Measurements from ENCODE around the gene SEC23A. TPM values are rescaled to one million over a fixed set of nuclear protein-coding genes. Genes with fewer than 3 reads are reported as not detected.
"Not testable (repeated sequence)": the region's sequence is repeated elsewhere in the genome, so short reads cannot be mapped to it uniquely, and the experiment has no call there.

SEC23A gene
- total RNA-seq, 1 donor from 2014 or later, result 65.8 TPM

DNA sequence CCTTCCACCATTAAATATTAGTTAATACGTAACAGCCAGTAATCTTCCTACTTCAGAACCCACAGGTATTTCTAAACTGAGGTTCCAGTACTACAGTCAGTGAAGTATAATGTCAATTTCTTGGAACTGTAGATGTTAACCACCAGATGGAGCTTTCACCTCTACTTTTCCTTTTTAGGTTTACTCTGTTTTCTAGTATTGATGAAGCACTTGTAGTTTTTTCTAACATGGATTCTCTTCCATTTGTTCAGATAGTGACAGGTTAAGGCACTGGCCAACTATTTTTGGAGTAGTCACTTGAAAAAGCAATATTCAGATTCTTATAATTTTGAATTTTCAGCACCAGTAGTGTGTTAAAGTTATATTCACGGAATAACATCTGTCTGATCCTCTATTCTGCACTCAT, 4.6 kb upstream of the SEC23A start:
- no peaks in the 10 kb centered on the region for H3K27me3 Mint-ChIP-seq
- peaks cover 17% of the 10 kb centered on the region for H3K4me1 Mint-ChIP-seq
- H3K9me3 Mint-ChIP-seq, result no peaks in the 10 kb centered on the region
- DNase-seq, result no peak
- H3K27ac Mint-ChIP-seq, result no peak overlapping the region
- no peak overlapping the region for H3K4me3 Mint-ChIP-seq
- H3K36me3 Mint-ChIP-seq (ENCODE audit: low read depth), result peaks cover 1% of the 10 kb centered on the region
- intact Hi-C loops (cut with micrococcal nuclease), result loop anchor here (1.0 to 2.0 kb wide), 2 partner anchors 121 to 261 kb away; no protein-coding TSS in a partner anchor

- peaks cover 31% of the 10 kb centered on the region for H3K4me1 Mint-ChIP-seq
- H3K36me3 Mint-ChIP-seq (ENCODE audit: low read depth), result peaks cover 12% of the 10 kb centered on the region
Measured at GRCh38 chr14:39104078-39104801, 1.2 kb upstream of the SEC23A start.

GRCh38 chr14:39102265-39102968, 618 bp downstream of the SEC23A start:
- H3K4me1 Mint-ChIP-seq, result peaks cover 34% of the 10 kb centered on the region
- peak; percentile 69 for DNase-seq
- intact Hi-C loops (cut with micrococcal nuclease), result loop anchor here (2.0 kb wide), 2 partner anchors 164 to 330 kb away; partner anchors contain the start of gene FBXO33

More at GRCh38 chr14:39104078-39104801, 1.2 kb upstream of the SEC23A start:
- intact Hi-C loops (cut with micrococcal nuclease); H3K27me3 Mint-ChIP-seq; H3K9me3 Mint-ChIP-seq: not testable (repeated sequence)
- peak; percentile 51 for DNase-seq
- Mint-ChIP-seq H3K27ac (peak overlapping the region; percentile 99), H3K4me3 (peak overlapping the region; percentile 98)

DNA sequence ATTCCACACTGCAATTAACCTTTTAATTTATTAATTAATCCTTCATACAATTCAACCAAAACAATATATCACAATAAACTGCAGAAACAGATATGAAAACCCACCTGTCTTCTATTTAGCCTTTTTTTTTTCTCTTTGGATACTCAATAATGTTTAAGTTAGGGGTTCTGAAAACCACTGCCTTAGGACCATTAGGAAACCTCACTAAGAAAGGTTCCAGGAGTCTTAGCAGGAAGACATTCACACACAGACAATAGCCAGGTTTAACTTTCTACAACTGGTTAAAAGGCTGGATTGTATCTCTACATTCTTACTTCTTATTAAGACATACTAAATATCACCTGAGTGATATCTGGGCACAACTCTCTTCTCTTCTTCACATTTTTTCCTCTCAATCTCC, 3.3 kb downstream of the SEC23A start:
- H3K36me3 Mint-ChIP-seq (ENCODE audit: low read depth), result peaks cover 24% of the 10 kb centered on the region
- H3K9me3 Mint-ChIP-seq, result no peaks in the 10 kb centered on the region
- H3K27me3 Mint-ChIP-seq, result no peaks in the 10 kb centered on the region
- H3K4me1 Mint-ChIP-seq, result peaks cover 39% of the 10 kb centered on the region
- peak overlapping the region; percentile 27 for H3K27ac Mint-ChIP-seq
- H3K4me3 Mint-ChIP-seq, result peak overlapping the region; percentile 0
- intact Hi-C loops (cut with micrococcal nuclease), result no loop called here
- peak; percentile 17 for DNase-seq

More at GRCh38 chr14:39102265-39102968, 618 bp downstream of the SEC23A start:
- H3K36me3 Mint-ChIP-seq (ENCODE audit: low read depth), result peaks cover 14% of the 10 kb centered on the region
- no peaks in the 10 kb centered on the region for H3K9me3 Mint-ChIP-seq
- H3K4me3 Mint-ChIP-seq, result peak overlapping the region; percentile 98
- H3K27ac Mint-ChIP-seq, result peak overlapping the region; percentile 83
- no peaks in the 10 kb centered on the region for H3K27me3 Mint-ChIP-seq

GRCh38 chr14:39099215-39099614, 3.8 kb downstream of the SEC23A start:
- peaks cover 40% of the 10 kb centered on the region for H3K4me1 Mint-ChIP-seq
- H3K4me3 Mint-ChIP-seq; H3K27ac Mint-ChIP-seq; H3K27me3 Mint-ChIP-seq; H3K9me3 Mint-ChIP-seq; intact Hi-C loops (cut with micrococcal nuclease): not testable (repeated sequence)
- peaks cover 29% of the 10 kb centered on the region for H3K36me3 Mint-ChIP-seq (ENCODE audit: low read depth)
- DNase-seq, result peak; percentile 31

DNA sequence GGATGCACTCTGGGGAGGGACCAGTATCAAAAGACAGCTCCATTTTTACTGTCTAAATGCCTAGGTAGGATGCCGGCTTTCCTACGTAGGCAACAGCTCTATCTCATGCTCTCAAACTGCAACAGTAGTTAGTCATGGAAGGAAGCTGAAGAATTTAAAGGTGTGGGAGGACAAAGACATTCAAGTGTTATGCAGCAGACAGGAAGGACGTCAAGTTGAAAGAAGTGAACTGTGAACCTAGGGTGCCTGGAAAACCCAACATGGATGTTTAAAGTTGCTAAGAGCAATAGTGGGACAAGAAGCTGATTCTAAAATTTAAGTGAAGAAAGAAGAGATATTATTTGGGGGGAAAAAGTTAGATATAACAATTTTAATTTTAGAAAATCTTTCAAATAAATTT, 5.9 kb downstream of the SEC23A start:
- Mint-ChIP-seq H3K27ac (peak overlapping the region; percentile 70), H3K4me1 (peaks cover 33% of the 10 kb centered on the region), H3K9me3 (no peaks in the 10 kb centered on the region), H3K27me3 (no peaks in the 10 kb centered on the region), H3K36me3 (ENCODE audit: low read depth) (peaks cover 35% of the 10 kb centered on the region), H3K4me3 (peak overlapping the region; percentile 45)
- intact Hi-C loops (cut with micrococcal nuclease), result loop anchor here (2.0 kb wide), 1 partner anchor 18 kb away; the partner anchor contains the start of gene GEMIN2
- DNase-seq, result peak; percentile 68

DNA sequence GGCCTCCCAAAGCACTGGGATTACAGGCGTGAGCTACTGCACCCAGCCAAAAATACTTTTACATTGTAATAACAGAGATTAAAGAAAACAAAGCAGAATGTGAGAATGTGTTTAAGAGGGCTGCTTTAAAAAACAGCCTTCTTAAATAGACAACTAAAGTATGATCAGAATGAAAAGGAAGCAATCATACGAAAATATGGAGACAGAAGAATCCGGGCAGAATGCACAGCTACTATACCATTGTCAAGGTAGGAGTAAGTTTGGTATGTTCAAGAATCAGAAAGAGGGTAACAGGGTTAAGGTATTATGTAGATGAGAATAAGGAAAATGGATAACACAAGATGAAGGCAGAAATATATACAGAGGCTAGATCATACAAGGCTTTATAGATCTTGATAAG, 8.5 kb downstream of the SEC23A start:
- Mint-ChIP-seq H3K4me3 (no peak overlapping the region), H3K4me1 (peaks cover 36% of the 10 kb centered on the region)

DNA sequence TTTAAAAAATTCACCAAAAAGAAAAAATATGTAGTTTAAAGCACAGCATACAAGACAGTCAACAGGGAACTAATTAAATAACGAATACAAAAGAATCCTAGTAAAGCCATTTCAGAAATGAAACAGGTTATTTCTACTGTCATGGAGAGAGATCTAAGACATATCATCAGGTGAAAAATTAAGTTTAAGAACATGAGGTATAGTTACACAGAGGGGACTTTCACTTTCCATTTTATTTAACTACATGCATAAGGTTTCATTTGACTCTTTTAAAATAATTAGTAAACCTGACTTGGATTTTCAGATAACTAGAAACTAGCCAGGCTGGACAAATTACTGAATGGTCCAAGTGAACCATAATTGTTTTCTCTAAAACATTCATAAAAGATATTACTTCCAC, 11.3 kb downstream of the SEC23A start:
- intact Hi-C loops (cut with micrococcal nuclease), result no loop called here
- Mint-ChIP-seq H3K4me1 (peaks cover 27% of the 10 kb centered on the region), H3K27me3 (no peaks in the 10 kb centered on the region), H3K27ac (peak overlapping the region; percentile 45), H3K9me3 (no peaks in the 10 kb centered on the region), H3K36me3 (ENCODE audit: low read depth) (peaks cover 52% of the 10 kb centered on the region), H3K4me3 (peak overlapping the region; percentile 34)
- peak; percentile 18 for DNase-seq

More for the DNA sequence above, 8.5 kb downstream of the SEC23A start:
- peak overlapping the region; percentile 63 for H3K27ac Mint-ChIP-seq
- intact Hi-C loops (cut with micrococcal nuclease), result no loop called here
- DNase-seq, result peak; percentile 20
- no peaks in the 10 kb centered on the region for H3K27me3 Mint-ChIP-seq
- H3K9me3 Mint-ChIP-seq, result no peaks in the 10 kb centered on the region
- H3K36me3 Mint-ChIP-seq (ENCODE audit: low read depth), result peaks cover 48% of the 10 kb centered on the region

GRCh38 chr14:39090548-39091111, 12.4 kb downstream of the SEC23A start:
- intact Hi-C loops (cut with micrococcal nuclease), result no loop called here
- Mint-ChIP-seq H3K9me3 (no peaks in the 10 kb centered on the region), H3K27me3 (no peaks in the 10 kb centered on the region), H3K4me1 (peaks cover 27% of the 10 kb centered on the region), H3K4me3 (no peak overlapping the region), H3K36me3 (ENCODE audit: low read depth) (peaks cover 59% of the 10 kb centered on the region), H3K27ac (no peak overlapping the region)
- peak; percentile 50 for DNase-seq

DNA sequence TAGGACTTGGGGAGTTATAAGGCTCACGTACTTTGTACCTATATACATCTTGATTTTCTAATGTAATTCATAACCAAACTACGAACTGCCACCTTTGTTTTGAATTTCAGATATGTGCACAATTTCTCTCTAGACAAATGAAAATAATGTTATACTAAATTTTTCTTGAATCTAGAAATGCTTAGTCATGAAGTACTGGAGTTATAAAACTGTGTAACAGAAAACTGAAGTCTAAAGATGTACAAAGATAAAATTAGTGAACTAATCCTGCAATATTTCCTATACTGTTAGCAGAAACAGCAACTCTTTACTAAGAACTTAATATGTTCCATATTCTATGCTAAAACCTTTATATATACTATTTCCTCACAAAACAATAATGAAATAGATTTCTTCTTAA, 15.5 kb downstream of the SEC23A start:
- H3K27ac Mint-ChIP-seq, result no peak overlapping the region
- no peaks in the 10 kb centered on the region for H3K9me3 Mint-ChIP-seq
- intact Hi-C loops (cut with micrococcal nuclease), result no loop called here
- no peak overlapping the region for H3K4me3 Mint-ChIP-seq
- H3K4me1 Mint-ChIP-seq, result peaks cover 18% of the 10 kb centered on the region
- no peak for DNase-seq
- H3K36me3 Mint-ChIP-seq (ENCODE audit: low read depth), result peaks cover 61% of the 10 kb centered on the region
- H3K27me3 Mint-ChIP-seq, result no peaks in the 10 kb centered on the region

DNA sequence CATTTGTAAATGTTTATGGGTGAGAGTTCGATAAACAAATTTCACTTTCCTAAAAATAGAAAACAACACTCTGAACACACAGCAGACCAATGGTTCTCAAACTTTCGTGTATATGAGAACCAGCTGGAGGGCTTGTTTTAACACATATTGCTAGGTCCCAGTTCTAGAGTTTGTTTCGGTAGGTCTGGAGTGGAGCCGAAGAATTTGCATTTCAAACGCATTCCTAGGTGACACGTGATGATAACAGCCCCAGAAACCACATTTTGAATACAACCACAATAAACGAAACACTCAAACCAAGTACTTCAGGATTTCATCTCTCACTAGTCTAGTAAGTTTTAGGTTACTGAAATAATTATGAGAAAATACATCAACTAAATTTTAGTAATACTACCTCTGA, 17.1 kb downstream of the SEC23A start:
- H3K36me3 Mint-ChIP-seq (ENCODE audit: low read depth), result peaks cover 59% of the 10 kb centered on the region

GRCh38 chr14:39083127-39083526, 19.9 kb downstream of the SEC23A start:
- Mint-ChIP-seq H3K27ac (no peak overlapping the region), H3K27me3 (no peaks in the 10 kb centered on the region), H3K9me3 (no peaks in the 10 kb centered on the region), H3K4me1 (peaks cover 2% of the 10 kb centered on the region), H3K36me3 (ENCODE audit: low read depth) (peaks cover 54% of the 10 kb centered on the region), H3K4me3 (no peak overlapping the region)
- DNase-seq, result no peak
- intact Hi-C loops (cut with micrococcal nuclease), result no loop called here

More for the DNA sequence above, 17.1 kb downstream of the SEC23A start:
- intact Hi-C loops (cut with micrococcal nuclease), result no loop called here
- H3K27ac Mint-ChIP-seq, result no peak overlapping the region
- no peaks in the 10 kb centered on the region for H3K9me3 Mint-ChIP-seq
- H3K4me3 Mint-ChIP-seq, result no peak overlapping the region
- no peaks in the 10 kb centered on the region for H3K27me3 Mint-ChIP-seq
- no peak for DNase-seq
- H3K4me1 Mint-ChIP-seq, result peaks cover 9% of the 10 kb centered on the region

DNA sequence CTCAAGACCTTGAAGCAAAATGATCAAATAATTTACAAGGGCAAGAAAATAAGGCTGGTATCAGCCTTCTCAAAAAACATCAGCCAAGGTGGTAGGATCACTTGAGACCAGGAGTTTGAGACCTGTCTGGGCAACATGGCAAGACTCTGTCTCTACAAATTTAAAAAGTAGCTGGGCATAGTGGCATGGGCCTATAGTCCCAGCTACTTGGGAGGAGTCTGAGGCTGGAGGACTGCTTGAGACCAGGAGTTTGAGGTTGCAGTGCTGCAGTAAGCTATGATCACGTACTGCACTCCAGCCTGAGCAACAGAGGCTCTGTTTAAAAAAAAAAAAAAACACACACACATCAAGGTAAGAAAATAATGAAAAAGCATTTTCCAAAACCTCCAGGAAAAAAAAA, 22.1 kb downstream of the SEC23A start:
- no peaks in the 10 kb centered on the region for H3K27me3 Mint-ChIP-seq
- H3K36me3 Mint-ChIP-seq (ENCODE audit: low read depth), result peaks cover 54% of the 10 kb centered on the region
- no peak overlapping the region for H3K4me3 Mint-ChIP-seq
- no peaks in the 10 kb centered on the region for H3K4me1 Mint-ChIP-seq
- no peaks in the 10 kb centered on the region for H3K9me3 Mint-ChIP-seq
- DNase-seq, result no peak
- intact Hi-C loops (cut with micrococcal nuclease), result no loop called here
- H3K27ac Mint-ChIP-seq, result no peak overlapping the region

GRCh38 chr14:39071096-39071495, 31.9 kb downstream of the SEC23A start:
- DNase-seq, result no peak
- no peaks in the 10 kb centered on the region for H3K9me3 Mint-ChIP-seq
- H3K27ac Mint-ChIP-seq, result no peak overlapping the region
- intact Hi-C loops (cut with micrococcal nuclease), result no loop called here
- H3K36me3 Mint-ChIP-seq (ENCODE audit: low read depth), result peaks cover 51% of the 10 kb centered on the region
- H3K4me1 Mint-ChIP-seq, result peaks cover 2% of the 10 kb centered on the region
- H3K27me3 Mint-ChIP-seq, result no peaks in the 10 kb centered on the region
- no peak overlapping the region for H3K4me3 Mint-ChIP-seq
